Renal pelvis (tissue), 12 donors: ENCODE data around the gene PGD. TPM values are rescaled to one million over a fixed set of nuclear protein-coding genes. Genes with fewer than 3 reads are reported as not detected.

Source experiments
- DNase-seq: peaks from one replicate; pipeline ENCODE4 v3.0.0-alpha.2; 2013
- long read RNA-seq, 16 experiments: transcript quantifications; one replicate each; lab custom pipeline, GENCODE V29; 2026
- polyA plus RNA-seq, 3 donors: library from polyadenylated mRNA; unstranded; fragments of 120-200 nt; gene quantifications; one replicate each; pipeline ENCODE4 v1.2.1, GENCODE V29; 2013; ENCODE audit not compliant: insufficient read length in 3 of 3

PGD gene
- polyA plus RNA-seq: 100 to 1,000 TPM; 196 to 218 (median 199) TPM
- long read RNA-seq, donor 1, transcript PGD-201 (13 exons, 1,885 nt): major isoform, 35 of 67 reads
- long read RNA-seq, donor 1, partial matches to known transcripts: 31 of 67 reads
- long read RNA-seq, donor 1, other reads (novel, unspliced or antisense): 0 of 67 reads
- long read RNA-seq, donor 2, transcript PGD-201 (13 exons, 1,885 nt): major isoform, 62 of 98 reads
- long read RNA-seq, donor 2, partial matches to known transcripts: 34 of 98 reads
- long read RNA-seq, donor 2, other reads (novel, unspliced or antisense): 0 of 98 reads
- long read RNA-seq, donor 3, transcript PGD-201 (13 exons, 1,885 nt): major isoform, 50 of 64 reads
- long read RNA-seq, donor 3, partial matches to known transcripts: 13 of 64 reads
- long read RNA-seq, donor 3, other reads (novel, unspliced or antisense): 0 of 64 reads
- long read RNA-seq, donor 4, transcript PGD-201 (13 exons, 1,885 nt): major isoform, 55 of 62 reads
- long read RNA-seq, donor 4, partial matches to known transcripts: 7 of 62 reads
- long read RNA-seq, donor 4, other reads (novel, unspliced or antisense): 0 of 62 reads
- long read RNA-seq, donor 5, transcript PGD-201 (13 exons, 1,885 nt): major isoform, 17 of 26 reads
- long read RNA-seq, donor 5, partial matches to known transcripts: 8 of 26 reads
- long read RNA-seq, donor 5, other reads (novel, unspliced or antisense): 0 of 26 reads
- long read RNA-seq, donor 6, transcript PGD-201 (13 exons, 1,885 nt): major isoform, 39 of 44 reads
- long read RNA-seq, donor 6, partial matches to known transcripts: 5 of 44 reads
- long read RNA-seq, donor 6, other reads (novel, unspliced or antisense): 0 of 44 reads
- long read RNA-seq, donor 7, transcript PGD-201 (13 exons, 1,885 nt): major isoform, 38 of 48 reads
- long read RNA-seq, donor 7, partial matches to known transcripts: 10 of 48 reads
- long read RNA-seq, donor 7, other reads (novel, unspliced or antisense): 0 of 48 reads
- long read RNA-seq, donor 8, transcript PGD-201 (13 exons, 1,885 nt): major isoform, 20 of 20 reads
- long read RNA-seq, donor 8, partial matches to known transcripts: 0 of 20 reads
- long read RNA-seq, donor 8, other reads (novel, unspliced or antisense): 0 of 20 reads
- long read RNA-seq, donor 9, transcript PGD-201 (13 exons, 1,885 nt): major isoform, 47 of 80 reads
- long read RNA-seq, donor 9, partial matches to known transcripts: 28 of 80 reads
- long read RNA-seq, donor 9, other reads (novel, unspliced or antisense): 5 of 80 reads
- long read RNA-seq, donor 10, transcript PGD-201 (13 exons, 1,885 nt): major isoform, 25 of 58 reads
- long read RNA-seq, donor 10, partial matches to known transcripts: 31 of 58 reads
- long read RNA-seq, donor 10, other reads (novel, unspliced or antisense): 0 of 58 reads
- long read RNA-seq, donor 11, transcript PGD-201 (13 exons, 1,885 nt): major isoform, 20 of 26 reads
- long read RNA-seq, donor 11, partial matches to known transcripts: 6 of 26 reads
- long read RNA-seq, donor 11, other reads (novel, unspliced or antisense): 0 of 26 reads
- long read RNA-seq, donor 12, transcript PGD-201 (13 exons, 1,885 nt): major isoform, 55 of 63 reads
- long read RNA-seq, donor 12, partial matches to known transcripts: 8 of 63 reads
- long read RNA-seq, donor 12, other reads (novel, unspliced or antisense): 0 of 63 reads
- long read RNA-seq, donor 13, transcript PGD-201 (13 exons, 1,885 nt): major isoform, 21 of 28 reads
- long read RNA-seq, donor 13, partial matches to known transcripts: 7 of 28 reads
- long read RNA-seq, donor 13, other reads (novel, unspliced or antisense): 0 of 28 reads
- long read RNA-seq, donor 14: 0 reads
- long read RNA-seq, donor 15, transcript PGD-201 (13 exons, 1,885 nt): major isoform, 43 of 55 reads
- long read RNA-seq, donor 15, partial matches to known transcripts: 12 of 55 reads
- long read RNA-seq, donor 15, other reads (novel, unspliced or antisense): 0 of 55 reads
- long read RNA-seq, donor 16, transcript PGD-201 (13 exons, 1,885 nt): major isoform, 52 of 97 reads
- long read RNA-seq, donor 16, partial matches to known transcripts: 45 of 97 reads
- long read RNA-seq, donor 16, other reads (novel, unspliced or antisense): 0 of 97 reads

DNA sequence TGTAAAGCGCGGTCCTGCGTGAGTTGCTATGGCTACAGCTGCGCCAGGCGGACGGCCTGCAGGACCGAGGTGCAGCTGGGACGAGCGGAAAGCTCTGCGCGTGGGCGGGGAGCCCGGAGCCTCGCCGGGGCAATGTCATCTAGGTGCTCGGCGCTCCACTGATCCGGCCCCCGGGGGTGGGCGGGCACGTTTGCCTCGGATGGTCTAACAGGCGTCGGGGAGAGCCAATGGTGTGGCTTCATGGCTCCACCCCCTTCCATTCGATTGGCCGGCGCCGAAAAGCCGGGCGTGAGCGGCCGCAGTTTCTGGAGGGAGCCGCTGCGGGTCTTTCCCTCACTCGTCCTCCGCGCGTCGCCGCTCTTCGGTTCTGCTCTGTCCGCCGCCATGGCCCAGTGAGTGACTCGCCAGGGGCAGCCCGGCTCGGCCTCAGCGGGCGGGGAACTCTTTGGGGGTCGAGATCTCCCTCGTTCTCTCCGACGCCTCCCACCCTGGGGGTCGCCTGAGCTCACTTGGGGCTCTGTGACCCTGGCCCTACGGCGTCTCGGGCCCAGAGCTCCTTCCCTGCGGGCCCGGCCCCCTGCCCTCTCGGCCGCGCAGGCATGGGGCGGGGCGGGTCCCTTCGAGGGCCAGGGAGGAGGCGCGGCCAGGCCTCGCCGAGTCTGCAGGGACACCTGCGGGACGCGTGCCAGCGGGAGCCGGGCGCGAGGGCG, at the start of gene PGD:
Gene PGD (plus strand): TSS at position 331 of the 710 bp plus-strand sequence. CDS start 54 bp downstream, at position 385.
- DNase-seq: peak; percentile 98

DNA sequence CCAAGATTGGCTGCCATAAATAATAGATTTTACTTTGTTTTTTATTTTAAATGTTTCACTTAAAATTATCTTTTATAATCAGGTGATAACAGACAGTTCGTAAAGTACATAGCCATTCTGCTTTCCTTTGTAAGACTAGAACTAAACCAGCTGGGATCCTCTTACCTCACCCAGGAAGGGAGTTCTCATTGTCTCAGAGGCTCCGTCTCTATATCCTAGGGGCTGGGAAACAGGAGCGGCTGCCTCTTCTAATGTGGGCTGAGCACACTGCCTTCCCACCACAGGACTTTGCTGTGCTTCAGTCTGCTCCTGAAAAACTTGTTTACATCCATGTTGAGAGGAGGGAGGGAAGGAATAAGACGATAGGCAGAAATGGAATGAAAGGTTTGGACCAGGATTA, 45.6 kb upstream of the PGD start:
- DNase-seq: peak; percentile 9

DNA sequence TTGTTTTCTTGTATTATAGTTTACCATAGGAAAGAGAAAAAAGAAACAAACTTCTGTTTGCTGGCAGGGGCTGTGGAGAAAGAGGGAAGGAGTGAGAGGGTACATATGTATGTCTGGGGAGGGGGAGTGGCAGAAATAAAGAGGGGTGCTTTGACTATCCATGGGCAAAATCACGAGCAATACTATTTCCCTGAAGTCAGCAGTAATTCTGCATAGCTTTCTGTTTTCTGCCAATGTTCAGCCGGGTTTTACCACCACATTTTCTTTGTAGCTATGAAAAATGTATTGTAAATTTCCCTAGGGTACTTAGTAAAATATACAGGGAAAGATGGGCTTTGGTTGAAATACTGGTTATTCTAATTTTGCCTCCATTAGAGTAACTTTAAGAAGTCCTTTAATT, 45.2 kb upstream of the PGD start:
- no peak for DNase-seq

DNA sequence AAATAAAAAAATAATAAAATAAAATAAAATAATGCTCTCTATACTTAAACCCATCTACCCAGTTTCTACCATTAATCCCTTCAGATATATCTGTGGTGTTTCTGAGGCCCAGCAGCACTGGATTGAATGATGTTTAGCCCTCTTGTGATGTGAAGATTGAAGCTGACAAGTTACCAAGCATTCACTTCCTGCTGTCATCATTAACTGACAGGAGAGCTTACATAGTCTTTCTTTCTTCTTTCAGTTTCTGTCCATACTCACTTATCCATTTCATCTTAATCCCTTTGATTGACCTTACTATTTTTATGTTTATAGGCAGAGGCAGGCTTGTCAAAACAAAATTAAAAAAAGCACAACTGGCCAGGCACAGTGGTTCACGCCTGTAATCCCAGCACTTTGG, 38.8 kb upstream of the PGD start:
- no peak for DNase-seq

DNA sequence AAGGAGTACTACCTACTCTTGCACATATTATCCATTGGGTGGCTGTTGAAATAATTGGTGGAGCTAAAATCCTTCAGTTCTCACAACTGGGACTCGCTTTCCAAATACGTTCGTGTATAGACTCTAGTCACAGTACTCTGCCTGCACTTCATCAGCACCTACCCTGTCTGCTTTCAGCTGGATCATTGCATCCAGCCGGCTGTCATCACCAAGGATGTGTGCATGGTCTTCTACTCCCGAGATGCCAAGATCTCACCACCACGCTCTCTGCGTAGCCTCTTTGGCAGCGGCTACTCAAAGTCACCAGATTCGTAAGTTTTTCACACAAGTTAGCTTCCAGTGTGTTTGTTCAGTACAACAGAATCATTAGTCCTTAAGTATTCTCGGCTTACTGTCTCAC, 37.3 kb upstream of the PGD start:
- no peak for DNase-seq

DNA sequence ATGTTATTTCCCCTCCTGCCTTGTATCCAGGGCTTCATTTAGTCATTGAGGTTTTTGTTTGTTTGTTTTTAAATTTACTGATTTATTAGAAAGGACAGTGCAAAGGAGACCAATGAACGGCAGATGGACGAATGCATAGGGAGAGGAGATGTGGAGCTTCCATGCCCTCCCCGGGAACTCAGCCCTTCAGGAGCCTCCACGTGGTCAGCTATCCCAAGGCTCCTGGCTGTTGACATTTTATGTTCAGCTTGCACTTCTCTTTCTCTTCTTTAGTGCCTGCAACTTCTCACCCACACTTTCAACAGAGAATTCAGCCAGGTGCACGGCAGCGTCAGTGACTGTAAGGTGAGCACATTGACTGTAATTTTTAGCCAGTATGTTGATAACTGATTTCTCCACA, 30.7 kb upstream of the PGD start:
- DNase-seq: no peak

DNA sequence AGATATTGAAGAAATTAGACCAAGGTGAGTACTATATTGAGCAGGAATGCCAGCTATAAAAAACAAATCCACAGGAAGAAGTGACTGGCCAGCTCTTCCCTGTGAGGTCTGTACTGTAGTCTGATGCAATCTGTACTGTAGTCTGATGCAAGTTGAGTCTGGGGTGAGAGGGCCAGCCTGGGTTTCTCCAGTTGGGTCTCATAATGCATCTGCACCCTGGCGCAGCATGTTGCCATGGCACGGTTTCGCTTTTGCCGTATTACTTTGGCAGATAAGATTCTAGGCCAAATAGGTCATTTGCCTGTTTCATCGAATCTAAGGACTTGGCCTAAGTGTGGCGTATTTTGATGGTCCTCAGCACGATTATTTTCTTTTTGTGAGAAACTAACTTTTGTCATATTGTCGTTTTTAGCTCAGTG, 24.4 kb upstream of the PGD start:
- DNase-seq: no peak

DNA sequence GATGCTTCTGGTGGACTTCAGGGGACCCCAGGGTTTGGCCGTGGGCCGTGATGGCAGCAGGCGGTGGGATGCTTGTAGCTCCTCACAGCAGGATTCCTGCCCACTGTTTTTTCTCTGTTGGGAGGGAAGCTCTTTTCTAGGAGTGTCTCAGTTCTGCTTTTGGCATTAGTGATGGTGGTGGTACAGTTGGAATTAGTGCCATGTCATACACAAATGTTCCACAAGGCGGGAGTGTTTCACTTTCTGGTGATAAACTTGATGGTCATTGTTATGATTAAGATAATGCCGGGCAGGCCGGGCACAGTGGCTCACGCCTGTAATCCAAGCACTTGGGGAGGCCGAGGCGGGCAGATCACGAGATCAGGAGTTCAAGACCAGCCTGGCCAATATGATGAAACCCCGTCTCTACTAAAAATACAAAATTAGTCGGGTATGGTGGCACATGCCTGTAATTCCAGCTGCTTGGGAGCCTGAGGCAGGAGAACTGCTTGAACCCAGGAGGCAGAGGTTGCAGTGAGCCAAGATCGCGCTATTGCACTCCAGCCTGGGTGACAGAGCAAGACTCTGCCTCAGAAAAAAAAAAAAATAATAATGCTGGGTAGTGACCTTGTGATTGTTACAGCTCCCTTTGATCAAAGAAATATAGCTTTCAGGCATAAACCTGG, 21.4 kb upstream of the PGD start:
- peak; percentile 67 for DNase-seq

DNA sequence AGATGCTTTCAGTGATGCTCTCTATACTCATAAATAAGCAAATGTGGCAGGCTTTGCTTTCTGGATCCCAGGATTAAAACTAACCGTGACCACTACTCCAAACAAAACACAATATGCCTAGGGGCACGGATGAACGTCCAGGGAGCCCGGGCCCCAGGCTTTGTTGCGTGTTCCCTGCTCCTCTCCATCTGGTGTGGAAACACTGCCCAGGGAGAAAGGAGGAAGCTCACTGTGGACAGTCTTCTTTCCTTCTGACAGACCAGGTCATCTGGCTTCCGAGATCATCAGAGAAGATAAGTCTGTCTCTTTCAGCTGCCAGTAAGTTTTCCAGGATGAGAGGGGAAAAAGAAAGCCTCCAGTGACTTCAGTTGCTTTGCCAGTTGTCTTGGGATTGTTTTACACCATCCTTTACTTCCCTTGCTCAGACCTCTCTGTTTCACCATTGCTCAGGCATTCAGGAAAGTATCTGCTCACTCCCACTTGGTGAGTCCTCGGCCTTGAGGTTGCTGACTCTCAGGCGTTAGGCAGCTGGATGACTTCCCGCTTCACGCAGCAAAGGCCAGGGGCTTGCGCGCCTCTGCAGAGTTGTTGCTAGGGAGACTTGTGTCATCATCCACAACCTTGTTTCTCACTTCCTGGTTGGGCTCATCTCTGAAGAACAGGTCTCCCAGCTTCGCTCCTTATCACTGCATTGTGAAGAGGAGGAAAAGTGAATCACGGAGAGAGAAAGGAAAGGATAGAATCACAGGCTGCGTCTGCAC, 20.6 kb upstream of the PGD start:
- no peak for DNase-seq

DNA sequence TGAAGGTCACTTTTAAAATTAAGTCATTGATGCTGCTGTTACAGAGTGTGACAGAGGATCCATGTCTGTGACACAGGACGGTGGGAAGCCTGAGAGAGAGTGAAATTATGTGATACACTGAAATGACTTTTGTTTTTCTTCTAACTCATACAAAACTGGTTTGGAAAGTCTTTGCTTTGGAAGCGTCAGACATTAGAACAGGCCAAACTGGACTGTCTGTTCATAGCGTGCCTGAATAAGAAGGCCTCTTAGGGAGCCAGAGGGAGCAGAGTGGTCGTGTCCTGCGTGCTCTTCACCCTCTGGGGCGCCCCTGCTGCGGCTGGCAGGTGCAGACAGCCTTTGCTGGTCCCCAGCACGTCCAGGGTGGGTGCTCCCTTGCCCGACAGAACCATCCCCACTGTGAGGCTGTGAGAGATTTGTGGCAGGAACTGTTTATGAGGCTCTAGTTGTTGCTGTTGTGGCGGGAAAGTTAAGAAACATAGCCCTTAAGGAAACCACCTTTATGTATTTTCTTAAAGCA, 19.7 kb upstream of the PGD start:
- DNase-seq: no peak

DNA sequence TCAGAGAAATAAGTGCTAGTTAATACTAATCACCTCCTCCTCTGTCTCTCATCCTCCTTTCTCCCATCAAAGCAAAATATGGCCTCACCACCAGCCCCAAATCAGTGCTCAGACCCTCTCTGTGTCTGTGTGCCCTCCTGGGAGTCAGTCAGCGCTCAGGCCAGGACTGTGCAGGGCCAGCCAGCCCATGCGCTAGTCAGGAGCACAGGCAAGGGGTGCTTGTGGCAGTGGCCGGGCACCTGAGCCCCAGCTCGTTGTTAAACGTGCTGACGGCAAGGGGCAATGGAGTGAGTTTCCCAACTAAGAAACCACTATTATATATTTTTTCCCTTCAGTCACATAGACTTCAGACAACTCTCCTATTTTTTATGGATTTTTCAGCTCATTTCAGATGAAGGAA, 19.2 kb upstream of the PGD start:
- DNase-seq: no peak

DNA sequence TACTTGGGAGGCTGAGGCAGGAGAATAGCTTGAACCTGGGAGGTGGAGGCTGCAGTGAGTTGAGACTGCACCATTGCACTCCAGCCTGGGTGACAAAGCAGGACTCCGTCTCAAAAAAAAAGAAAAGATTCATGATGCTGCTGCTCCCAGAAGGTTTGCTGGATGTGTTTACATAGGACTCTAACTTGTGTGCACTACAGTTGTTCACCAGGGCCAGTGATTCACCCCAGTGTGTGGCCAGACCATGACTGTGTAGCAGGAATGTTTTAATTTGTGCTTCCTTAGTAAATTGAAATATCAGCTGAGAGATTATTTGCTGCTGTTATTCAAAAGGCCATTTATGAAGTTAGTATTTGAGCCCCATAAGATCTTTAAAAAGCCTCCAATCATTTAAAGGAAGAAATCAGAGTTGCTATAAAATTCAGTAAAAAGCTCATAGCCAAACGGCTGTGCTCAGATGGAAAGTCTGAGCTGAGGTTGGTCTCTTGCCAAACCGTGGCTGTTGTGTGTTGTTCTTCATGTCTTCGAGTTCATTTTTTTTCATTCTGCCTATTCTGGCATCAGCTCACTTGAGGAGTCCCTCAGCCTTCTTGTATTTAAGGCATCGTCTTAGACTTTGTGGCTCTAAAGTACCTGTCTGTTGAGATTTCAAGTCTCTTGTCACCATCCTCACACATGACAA, 18.1 kb upstream of the PGD start:
- DNase-seq: no peak

DNA sequence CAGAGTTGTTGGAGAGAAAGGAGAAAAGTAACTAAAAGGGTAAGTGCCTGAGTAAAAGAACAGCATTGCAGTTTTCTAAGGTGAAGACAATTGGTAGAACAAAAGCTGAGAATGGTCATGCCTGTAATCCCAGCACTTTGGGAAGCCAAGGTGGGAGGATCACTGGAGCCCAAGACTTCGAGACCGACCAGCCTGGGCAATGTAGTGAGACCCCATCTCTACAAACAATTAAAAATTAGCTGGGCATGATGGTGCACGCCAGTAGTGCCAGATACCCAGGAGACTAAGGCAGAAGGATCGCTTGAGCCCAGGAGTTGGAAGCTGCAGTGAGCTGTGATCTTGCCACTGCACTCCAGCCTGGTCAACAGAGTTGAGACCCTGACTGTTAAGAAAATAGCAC, 15.2 kb upstream of the PGD start:
- DNase-seq: no peak

DNA sequence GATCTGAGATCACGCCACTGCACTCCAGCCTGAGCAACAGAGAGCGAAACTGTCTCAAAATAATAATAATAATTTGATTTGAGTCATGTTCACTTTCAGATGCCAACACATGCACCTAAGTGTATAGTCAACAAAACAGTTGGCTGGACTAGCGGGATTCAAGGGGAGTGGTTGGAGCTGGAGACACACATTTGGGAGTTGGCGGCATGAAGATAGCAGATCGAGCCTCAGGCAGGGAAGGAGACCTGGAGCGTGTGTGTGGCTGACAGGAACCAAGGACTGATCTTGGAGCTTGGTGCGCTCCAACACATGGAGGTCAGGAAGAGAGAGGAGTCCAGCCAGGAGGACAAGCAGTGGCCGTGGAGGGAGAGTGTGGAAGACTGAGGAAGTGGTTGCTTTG, 14.6 kb upstream of the PGD start:
- DNase-seq: no peak

DNA sequence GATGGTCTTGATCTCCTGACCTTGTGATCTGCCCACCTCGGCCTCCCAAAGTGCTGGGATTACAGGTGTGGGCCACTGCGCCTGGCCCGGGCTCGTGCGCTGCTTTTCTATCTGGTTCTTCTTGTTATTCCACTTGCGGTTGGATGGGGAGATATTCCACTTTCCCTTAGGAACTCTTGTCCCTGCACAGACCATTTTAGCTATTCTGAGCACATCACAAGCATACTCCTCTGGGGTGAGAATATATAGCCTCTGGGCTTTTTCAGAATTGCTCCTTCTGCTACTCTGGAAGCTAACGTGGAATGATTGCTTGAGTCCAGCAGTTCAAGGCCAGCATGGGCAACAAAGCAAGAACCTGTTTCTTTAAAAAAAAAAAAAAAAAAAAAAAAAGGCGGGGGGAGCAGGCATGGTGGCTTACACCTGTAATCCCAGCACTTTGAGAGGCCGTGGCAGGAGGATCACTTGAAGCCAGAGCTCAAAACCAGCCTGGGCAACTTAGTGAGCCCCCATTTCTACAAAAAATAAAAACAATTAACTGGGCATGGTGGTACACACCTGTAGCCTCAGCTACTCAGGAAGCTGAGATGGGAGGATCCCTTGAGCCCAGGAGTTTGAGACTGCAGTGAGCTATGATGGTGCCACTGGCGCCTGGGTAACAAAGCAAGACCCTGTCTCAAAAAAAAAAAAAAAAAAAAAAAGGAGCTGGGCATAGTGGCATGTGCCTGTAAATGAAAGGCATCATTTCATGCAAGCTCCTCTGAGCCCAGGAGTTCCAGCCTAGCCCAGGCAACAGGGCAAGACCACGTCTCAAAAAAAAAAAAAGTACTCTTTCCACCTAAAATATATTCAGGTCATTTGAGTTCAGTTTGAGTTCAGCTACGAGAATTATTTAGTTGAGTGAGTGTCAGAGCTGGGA, 11.8 kb upstream of the PGD start:
- DNase-seq: no peak
